Mesenchymal stem cell (in vitro differentiated cells and primary cell): ENCODE data around the gene CHPF2.
A peak's percentile ranks its signal among the peaks of the same experiment; 100 is the strongest.

ENCODE experiments used
- DNase-seq: peaks from one replicate; pipeline ENCODE4 v3.0.0-alpha.2; 2013
- H2AFZ ChIP-seq: one replicate; pipeline ENCODE4 v1.6.1; 2013; ENCODE audit warnings: low read depth, mild to moderate bottlenecking, control low read depth, inconsistent platforms, low read length, moderate library complexity
- H2AK5ac ChIP-seq: 2 replicates; pipeline ENCODE4 v1.6.1; 2013; ENCODE audit warnings: low read length, moderate library complexity, mild to moderate bottlenecking, inconsistent platforms; ENCODE audit not compliant: severe bottlenecking
- H2BK120ac ChIP-seq: one replicate; pipeline ENCODE4 v1.6.1; 2013; ENCODE audit warnings: low read depth, mild to moderate bottlenecking, inconsistent platforms, low read length, moderate library complexity
- H2BK12ac ChIP-seq, 2 experiments: one replicate each; pipeline ENCODE4 v1.6.1; 2013; ENCODE audit warnings: inconsistent platforms in 2 of 2, low read length in 2 of 2, mild to moderate bottlenecking in 2 of 2, moderate library complexity in 2 of 2, control low read depth in 1 of 2
- H2BK15ac ChIP-seq: one replicate; pipeline ENCODE4 v1.6.1; 2013; ENCODE audit warnings: mild to moderate bottlenecking, low read depth, inconsistent platforms; ENCODE audit not compliant: poor library complexity, severe bottlenecking
- H2BK5ac ChIP-seq: 2 replicates; pipeline ENCODE4 v1.6.1; 2013; ENCODE audit warnings: low read depth, mild to moderate bottlenecking, low read length, control low read depth, inconsistent platforms; ENCODE audit not compliant: poor library complexity, severe bottlenecking
- H3K14ac ChIP-seq, 2 experiments: one replicate each; pipeline ENCODE4 v1.6.1; 2013; ENCODE audit warnings: inconsistent platforms in 2 of 2, low read length in 2 of 2, control low read depth in 1 of 2, mild to moderate bottlenecking in 1 of 2, moderate library complexity in 1 of 2
- H3K18ac ChIP-seq, 2 experiments: one replicate each; pipeline ENCODE4 v1.6.1; 2013; ENCODE audit warnings: inconsistent platforms in 2 of 2, low read length in 2 of 2, control low read depth in 1 of 2, low read depth in 1 of 2, mild to moderate bottlenecking in 1 of 2
- H3K23ac ChIP-seq, 2 experiments: one replicate each; pipeline ENCODE4 v1.6.1; 2013; ENCODE audit warnings: inconsistent platforms in 2 of 2, low read length in 2 of 2, mild to moderate bottlenecking in 2 of 2, moderate library complexity in 2 of 2, control low read depth in 1 of 2
- H3K27ac ChIP-seq: 2 replicates; pipeline ENCODE4 v1.5.1; 2013; ENCODE audit warnings: mild to moderate bottlenecking, moderate library complexity, low read length, control low read depth, inconsistent platforms; ENCODE audit not compliant: poor library complexity, severe bottlenecking
- H3K27me3 ChIP-seq, 2 experiments: 2 replicates each; pipeline versions ENCODE4 v1.6.1 to v1.7.0; 2013; ENCODE audit warnings: low read length in 2 of 2, mild to moderate bottlenecking in 2 of 2, moderate library complexity in 2 of 2, control low read depth in 1 of 2, inconsistent platforms in 1 of 2; ENCODE audit not compliant: control insufficient read depth in 1 of 2, insufficient read depth in 1 of 2
- H3K36me3 ChIP-seq, 2 experiments: 2 replicates each; pipeline versions ENCODE4 v1.6.1 to v1.7.0; 2013; ENCODE audit warnings: low read length in 2 of 2, control low read depth in 1 of 2, inconsistent platforms in 1 of 2, low read depth in 1 of 2, mild to moderate bottlenecking in 1 of 2; ENCODE audit not compliant: insufficient read depth in 2 of 2, control insufficient read depth in 1 of 2
- H3K4ac ChIP-seq, 2 experiments: one replicate each; pipeline ENCODE4 v1.6.1; 2013; ENCODE audit warnings: inconsistent platforms in 2 of 2, low read length in 2 of 2, mild to moderate bottlenecking in 2 of 2, moderate library complexity in 2 of 2, control low read depth in 1 of 2, low read depth in 1 of 2
- H3K4me1 ChIP-seq: 2 replicates; pipeline ENCODE4 v1.6.1; 2013; ENCODE audit warnings: low read depth, low read length, control low read depth; ENCODE audit not compliant: control insufficient read depth, insufficient read depth
- H3K4me2 ChIP-seq: 2 replicates; pipeline ENCODE4 v1.6.1; 2013; ENCODE audit warnings: low read length, mild to moderate bottlenecking, inconsistent platforms; ENCODE audit not compliant: poor library complexity, severe bottlenecking
- H3K4me3 ChIP-seq, 2 experiments: 2 replicates each; pipeline versions ENCODE4 v1.5.1 to v1.7.0; 2013; ENCODE audit warnings: low read length in 2 of 2, mild to moderate bottlenecking in 2 of 2, control low read depth in 1 of 2, low read depth in 1 of 2; ENCODE audit not compliant: insufficient read depth in 1 of 2
- H3K79me1 ChIP-seq: replicated peaks from 2 replicates; pipeline ENCODE4 v1.6.1; 2013; ENCODE audit warnings: mild to moderate bottlenecking, control low read depth, low read length, inconsistent platforms; ENCODE audit not compliant: poor library complexity, severe bottlenecking
- H3K9ac ChIP-seq: 2 replicates; pipeline ENCODE4 v1.7.0; 2013; ENCODE audit warnings: mild to moderate bottlenecking, low read length, moderate library complexity
- H3K9me3 ChIP-seq: 2 replicates; pipeline ENCODE4 v1.7.0; 2013; ENCODE audit warnings: mild to moderate bottlenecking, low read length; ENCODE audit not compliant: control insufficient read depth
- H4K8ac ChIP-seq: one replicate; pipeline ENCODE4 v1.6.1; 2013; ENCODE audit warnings: inconsistent platforms, mild to moderate bottlenecking, low read length, moderate library complexity
- H4K91ac ChIP-seq: one replicate; pipeline ENCODE4 v1.6.1; 2013; ENCODE audit warnings: mild to moderate bottlenecking, low read length, inconsistent platforms
- WGBS: methylation state at CpG from one replicate; pipeline ENCODE4 v1.1.7; 2013; ENCODE audit warnings: mixed read lengths; 5-methylcytosine and 5-hydroxymethylcytosine counted together

CHPF2 gene

GRCh38 chr7:151254851-151255250 is 22.6 kb downstream of the CHPF2 start:
- no peak overlapping the region for H4K8ac ChIP-seq
- no peak overlapping the region for H2BK5ac ChIP-seq
- H2BK120ac ChIP-seq, result no peak overlapping the region
- H3K23ac ChIP-seq, result no peak overlapping the region
- H2BK12ac ChIP-seq, result no peak overlapping the region
- H3K4me2 ChIP-seq, result no peak overlapping the region
- H3K79me1 ChIP-seq, result peaks cover 4% of the 10 kb centered on the region
- H3K4ac ChIP-seq, result no peak overlapping the region
- H2AK5ac ChIP-seq, result no peak overlapping the region
- H3K9ac ChIP-seq, result no peak overlapping the region
- H3K14ac ChIP-seq, result peak overlapping the region in 1 of 2 experiments; percentile 24
- no peak overlapping the region for H4K91ac ChIP-seq
- H3K27me3 ChIP-seq, result peaks cover 47 to 50% of the 10 kb centered on the region in 2 experiments
- H3K27ac ChIP-seq, result no peak overlapping the region
- no peaks in the 10 kb centered on the region for H3K9me3 ChIP-seq
- no peaks in the 10 kb centered on the region for H3K36me3 ChIP-seq
- H2BK15ac ChIP-seq, result peak overlapping the region; percentile 49
- no peak overlapping the region for H2AFZ ChIP-seq
- DNase-seq, result no peak
- WGBS, result 89% methylated on average over 10 of the region's 11 CpGs
- no peak overlapping the region for H3K18ac ChIP-seq
- H3K4me1 ChIP-seq, result peaks cover 25% of the 10 kb centered on the region
- no peak overlapping the region for H3K4me3 ChIP-seq

GRCh38 chr7:151255390-151255789 is 23.1 kb downstream of the CHPF2 start:
- Histone ChIP-seq H3K27ac (no peak overlapping the region), H3K9me3 (no peaks in the 10 kb centered on the region), H3K9ac (no peak overlapping the region), H3K4me3 (no peak overlapping the region), H3K4ac (no peak overlapping the region), H2BK5ac (no peak overlapping the region), H2BK12ac (no peak overlapping the region), H4K91ac (no peak overlapping the region), H3K4me1 (peaks cover 20% of the 10 kb centered on the region), H3K36me3 (no peaks in the 10 kb centered on the region), H3K4me2 (no peak overlapping the region), H2AFZ (no peak overlapping the region), H3K23ac (no peak overlapping the region), H2BK120ac (no peak overlapping the region), H2BK15ac (no peak overlapping the region), H3K27me3 (peaks cover 51 to 55% of the 10 kb centered on the region in 2 experiments), H3K14ac (no peak overlapping the region), H2AK5ac (no peak overlapping the region), H3K79me1 (peaks cover 3% of the 10 kb centered on the region), H4K8ac (no peak overlapping the region), H3K18ac (no peak overlapping the region)
- DNase-seq, result no peak
- 74% methylated on average over 7 of the region's 7 CpGs for WGBS

- H3K9ac ChIP-seq, result no peak overlapping the region
- H3K79me1 ChIP-seq, result peaks cover 2% of the 10 kb centered on the region
- no peaks in the 10 kb centered on the region for H3K36me3 ChIP-seq
- no peak overlapping the region for H2AK5ac ChIP-seq
- no peak for DNase-seq
- H3K4me1 ChIP-seq, result peaks cover 10% of the 10 kb centered on the region
- H2BK15ac ChIP-seq, result no peak overlapping the region
- H3K18ac ChIP-seq, result no peak overlapping the region
- no peak overlapping the region for H2AFZ ChIP-seq
- H3K9me3 ChIP-seq, result no peaks in the 10 kb centered on the region
- H3K4me3 ChIP-seq, result no peak overlapping the region
- H3K4ac ChIP-seq, result no peak overlapping the region
- no peak overlapping the region for H2BK120ac ChIP-seq
- no peak overlapping the region for H4K91ac ChIP-seq
- no peak overlapping the region for H4K8ac ChIP-seq
- peaks cover 63 to 67% of the 10 kb centered on the region in 2 experiments for H3K27me3 ChIP-seq
- no peak overlapping the region for H3K4me2 ChIP-seq
- WGBS, result 71% methylated on average over 16 of the region's 16 CpGs
- no peak overlapping the region for H2BK12ac ChIP-seq
- H3K23ac ChIP-seq, result no peak overlapping the region
- no peak overlapping the region for H3K14ac ChIP-seq
- H3K27ac ChIP-seq, result no peak overlapping the region
- H2BK5ac ChIP-seq, result no peak overlapping the region
Observed at GRCh38 chr7:151256410-151257045, 24.2 kb downstream of the CHPF2 start.

GRCh38 chr7:151257990-151258389 is 25.7 kb downstream of the CHPF2 start:
- Histone ChIP-seq H2BK12ac (no peak overlapping the region), H3K23ac (no peak overlapping the region), H2BK15ac (no peak overlapping the region), H4K91ac (no peak overlapping the region), H2AFZ (no peak overlapping the region), H3K9me3 (no peaks in the 10 kb centered on the region), H4K8ac (no peak overlapping the region), H2BK120ac (no peak overlapping the region), H3K9ac (no peak overlapping the region), H3K27ac (no peak overlapping the region), H3K4me3 (no peak overlapping the region), H3K4me2 (no peak overlapping the region), H3K4me1 (peaks cover 3% of the 10 kb centered on the region), H2AK5ac (no peak overlapping the region), H3K4ac (no peak overlapping the region), H2BK5ac (no peak overlapping the region), H3K79me1 (no peaks in the 10 kb centered on the region), H3K27me3 (peaks cover 76 to 81% of the 10 kb centered on the region in 2 experiments), H3K18ac (no peak overlapping the region), H3K36me3 (no peaks in the 10 kb centered on the region), H3K14ac (no peak overlapping the region)
- 93% methylated on average over 7 of the region's 7 CpGs for WGBS
- no peak for DNase-seq
